HG03442 (cell line): Measurements from ENCODE around the gene FAT3.

Source experiments
- ATAC-seq: cut with Tn5 transposase; IDR thresholded peaks from one replicate; pipeline ENCODE4 v1.9.1; 2021; ENCODE audit warnings: mild to moderate bottlenecking, moderate library complexity; ENCODE audit not compliant: unreplicated experiment

Gene FAT3

GRCh38 chr11:92224407-92225124 is at the start of gene FAT3:
TSS of gene FAT3 (plus strand) at chr11:92224818. CDS start at chr11:92352113, 127,295 bp downstream.
- no peak for ATAC-seq

- no peak for ATAC-seq
Observed at GRCh38 chr11:92179017-92179670, 45.5 kb upstream of the FAT3 start.

- ATAC-seq = no peak
Observed at GRCh38 chr11:92180226-92180625, 44.4 kb upstream of the FAT3 start.

- ATAC-seq = no peak
Observed at GRCh38 chr11:92180664-92181251, 43.9 kb upstream of the FAT3 start.

GRCh38 chr11:92190535-92191206 is 33.9 kb upstream of the FAT3 start:
- ATAC-seq = no peak

GRCh38 chr11:92192141-92192540 is 32.5 kb upstream of the FAT3 start:
- ATAC-seq = no peak

- no peak for ATAC-seq
Observed at GRCh38 chr11:92198268-92198667, 26.4 kb upstream of the FAT3 start.

GRCh38 chr11:92199991-92200390 is 24.6 kb upstream of the FAT3 start:
- no peak for ATAC-seq

GRCh38 chr11:92204731-92205130 is 19.9 kb upstream of the FAT3 start:
- no peak for ATAC-seq

- ATAC-seq = no peak
Observed at GRCh38 chr11:92206441-92206840, 18.2 kb upstream of the FAT3 start.

GRCh38 chr11:92211576-92212167 is 12.9 kb upstream of the FAT3 start:
- ATAC-seq = no peak

- no peak for ATAC-seq
Observed at GRCh38 chr11:92212530-92212929, 12.1 kb upstream of the FAT3 start.

GRCh38 chr11:92216789-92217188 is 7.8 kb upstream of the FAT3 start:
- ATAC-seq = no peak

GRCh38 chr11:92219476-92219875 is 5.1 kb upstream of the FAT3 start:
- ATAC-seq = no peak

- no peak for ATAC-seq
Observed at GRCh38 chr11:92222701-92223100, 1.9 kb upstream of the FAT3 start.

- ATAC-seq = no peak
Observed at GRCh38 chr11:92224054-92224406, 588 bp upstream of the FAT3 start.

- no peak for ATAC-seq
Observed at GRCh38 chr11:92225125-92225567, 528 bp downstream of the FAT3 start.

GRCh38 chr11:92225568-92226330 is 1.1 kb downstream of the FAT3 start:
- no peak for ATAC-seq

- no peak for ATAC-seq
Observed at GRCh38 chr11:92226331-92227229, 2.0 kb downstream of the FAT3 start.
